HepG2 (cell line): ENCODE results near the gene USP9X. TPM values are rescaled to one million over a fixed set of nuclear protein-coding genes. Genes with fewer than 3 reads are reported as not detected.

Experiments
- ATAC-seq: fragments of 200-7000 bp; cut with Tn5 transposase; 3 replicates; pipeline ENCODE4 v1.9.1; 2020; ENCODE audit warnings: mild to moderate bottlenecking, moderate library complexity
- BruUV-seq: library from RNA; stranded (reverse); fragments of 400-500 nt; replicated peaks from 2 replicates; lab custom pipeline; 2021; lab: Mats Ljungman, UMichigan
- CTCF ChIA-PET: fragments of 300-600 bp; formaldehyde crosslinking; extraction: SDS; loops from one replicate; lab custom pipeline; 2021; ENCODE audit warnings: low total read pairs, inconsistent platforms, low intra/inter-chr PET ratio; lab: Yijun Ruan, JAX
- POLR2A ChIA-PET: fragments of 350-600 bp; sonication (Branson Sonifier 250); formaldehyde crosslinking; loops from one replicate; lab custom pipeline; 2020; ENCODE audit warnings: antibody characterized with exemption, inconsistent platforms; lab: Yijun Ruan, JAX
- DNase-seq: peaks from one replicate; pipeline ENCODE4 v3.0.0-alpha.2; 2015; ENCODE audit warnings: low spot score
- FAIRE-seq: peaks from 3 replicates; lab custom pipeline; 2011; peaks lifted over from hg19 to GRCh38; lab: Jason Lieb, UNC
- H2AFZ ChIP-seq: one replicate; pipeline ENCODE4 v1.6.1; 2011; ENCODE audit warnings: low read length, inconsistent platforms
- H3K27ac ChIP-seq: fragments of 300-600 bp; 3 replicates; pipeline ENCODE4 v1.8.0; 2011; ENCODE audit warnings: mixed run types, mild to moderate bottlenecking, mixed read lengths, low read length, inconsistent platforms; ENCODE audit not compliant: insufficient read depth; ENCODE audit errors: extremely low read length
- H3K27me3 ChIP-seq, 2 experiments: fragments of 200-600 bp in 1 of 2; 2 replicates in 1 of 2; 3 replicates in 1 of 2; pipeline versions ENCODE4 v1.6.0 to v1.8.0; 2011; ENCODE audit warnings: low read length in 2 of 2, mild to moderate bottlenecking in 2 of 2, moderate library complexity in 2 of 2, inconsistent platforms in 1 of 2; ENCODE audit not compliant: insufficient read depth in 2 of 2, control insufficient read depth in 1 of 2
- H3K36me3 ChIP-seq, 2 experiments: fragments of 200-600 bp in 1 of 2; replicated peaks in 1 of 2; 2 replicates in 1 of 2; 3 replicates in 1 of 2; pipeline versions ENCODE4 v1.5.1 to v1.8.0; 2011; ENCODE audit warnings: low read length in 2 of 2, inconsistent platforms in 1 of 2; ENCODE audit not compliant: insufficient read depth in 2 of 2, control insufficient read depth in 1 of 2
- H3K4me1 ChIP-seq: 2 replicates; pipeline ENCODE4 v1.5.1; 2012; ENCODE audit warnings: low read length, inconsistent platforms; ENCODE audit not compliant: insufficient read depth
- H3K4me2 ChIP-seq: 2 replicates; pipeline ENCODE4 v1.6.0; 2011; ENCODE audit warnings: low read depth, low read length, inconsistent platforms
- H3K4me3 ChIP-seq, 3 experiments: fragments of 200-600 bp in 1 of 3; sonication (generic), shearing (Covaris generic) in 1 of 3; replicated peaks in 1 of 3; 2 replicates each; pipeline ENCODE4 v1.5.1; 2011 to 2016; ENCODE audit warnings: low read length in 3 of 3, inconsistent platforms in 2 of 3, low read depth in 2 of 3, mild to moderate bottlenecking in 2 of 3, control low read depth in 1 of 3, mixed read lengths in 1 of 3; ENCODE audit not compliant: insufficient read depth in 1 of 3
- H3K79me2 ChIP-seq: one replicate; pipeline ENCODE4 v1.6.1; 2011; ENCODE audit warnings: low read length, inconsistent platforms; ENCODE audit not compliant: insufficient read depth
- H3K9ac ChIP-seq: 2 replicates; pipeline ENCODE4 v1.6.0; 2011; ENCODE audit warnings: mild to moderate bottlenecking, low read depth, low read length, inconsistent platforms; ENCODE audit not compliant: insufficient read depth
- H3K9me3 ChIP-seq: 2 replicates; pipeline ENCODE4 v1.5.1; 2012; ENCODE audit warnings: mild to moderate bottlenecking, low read length
- H4K20me1 ChIP-seq: 2 replicates; pipeline ENCODE4 v1.6.0; 2011; ENCODE audit warnings: inconsistent platforms, mild to moderate bottlenecking, low read length, moderate library complexity; ENCODE audit not compliant: insufficient read depth
- FOXJ3 ChIP-seq: sonication (generic); formaldehyde crosslinking; IDR thresholded peaks from 2 replicates; pipeline ENCODE4 v1.4.0; 2020; ENCODE audit warnings: missing genetic modification reagents, mild to moderate bottlenecking, borderline replicate concordance
- MYNN ChIP-seq: sonication (generic); formaldehyde crosslinking; IDR thresholded peaks from 2 replicates; pipeline ENCODE4 v1.4.0; 2020; ENCODE audit warnings: mild to moderate bottlenecking, low read depth, missing genetic modification reagents
- PBX2 ChIP-seq: IDR thresholded peaks from 2 replicates; pipeline ENCODE4 v1.6.1; 2016; ENCODE audit warnings: control low read depth
- SAFB2 ChIP-seq: sonication (generic); formaldehyde crosslinking; IDR thresholded peaks from 2 replicates; pipeline ENCODE4 v1.5.1; 2020; ENCODE audit warnings: missing genetic modification reagents, low read depth, mild to moderate bottlenecking, borderline replicate concordance
- TOE1 ChIP-seq: sonication (generic); formaldehyde crosslinking; IDR thresholded peaks from 2 replicates; pipeline ENCODE4 v1.4.0; 2020; ENCODE audit warnings: mild to moderate bottlenecking, missing genetic modification reagents
- ZGPAT ChIP-seq: IDR thresholded peaks from 2 replicates; pipeline ENCODE4 v1.6.1; 2016; ENCODE audit warnings: mild to moderate bottlenecking
- ZNF335 ChIP-seq: sonication (generic); formaldehyde crosslinking; IDR thresholded peaks from 2 replicates; pipeline ENCODE4 v1.4.0; 2020; ENCODE audit warnings: missing genetic modification reagents
- ZNF367 ChIP-seq: sonication (generic); formaldehyde crosslinking; IDR thresholded peaks from 2 replicates; pipeline ENCODE4 v1.4.0; 2020; ENCODE audit warnings: missing genetic modification reagents, borderline replicate concordance
- ZNF557 ChIP-seq: sonication (generic); formaldehyde crosslinking; IDR thresholded peaks from 2 replicates; pipeline ENCODE4 v1.4.0; 2020; ENCODE audit warnings: missing genetic modification reagents
- ZNF605 ChIP-seq: sonication (generic); formaldehyde crosslinking; IDR thresholded peaks from 2 replicates; pipeline ENCODE4 v1.8.0; 2022; ENCODE audit warnings: mild to moderate bottlenecking, missing genetic modification reagents
- ZNF644 ChIP-seq: IDR thresholded peaks from 2 replicates; pipeline ENCODE4 v1.6.1; 2016; ENCODE audit warnings: low read depth
- WGBS: methylation state at CpG from one replicate; pipeline ENCODE4 v1.1.6; 2017; ENCODE audit warnings: low lambda C conversion rate; 5-methylcytosine and 5-hydroxymethylcytosine counted together
- in situ Hi-C: cut with HindIII; loops from 2 replicates; pipeline ENCODE4 v1.10.0; 2017; ENCODE audit warnings: low pct_unique_long_range_greater_than_20kb; ENCODE audit not compliant: extremely low pct_ligation_motif_present
- intact Hi-C: fragments of 100-400 bp; cut with micrococcal nuclease; formaldehyde crosslinking; loops from one replicate; pipeline ENCODE4 v1.10.0; 2022; ENCODE audit not compliant: unreplicated experiment
- polyA plus RNA-seq, 8 experiments: library from polyadenylated mRNA; depleted of rRNA in 3 of 8; stranded (reverse) in 7 of 8; unstranded in 1 of 8; fragments of >200 nt; fragmentation: Illumina TruSeq in 4 of 8; extraction: Trizol in 4 of 8; gene quantifications; 2 replicates each; pipeline versions ENCODE4 v1.2.1 to v1.2.3, GENCODE V29; 2011 to 2016; ENCODE audit warnings: low read depth in 4 of 8, missing spikeins in 1 of 8, mixed read lengths in 1 of 8; ENCODE audit not compliant: insufficient read depth in 1 of 8
- total RNA-seq, 5 experiments: library from RNA; depleted of rRNA; stranded (reverse); fragments of >200 nt; fragmentation: Illumina TruSeq; extraction: Trizol; gene quantifications; 2 replicates each; pipeline ENCODE4 v1.2.3, GENCODE V29; 2016; ENCODE audit warnings: low read depth in 1 of 5

USP9X gene
- total and polyA plus RNA-seq, 2 of the 13 experiments (the other 11 are each of a cell fraction or from before 2014, with no cell fraction given) = 22.2 to 40.5 TPM

- H3K9me3 ChIP-seq = no peaks in the 10 kb centered on the region
- in situ Hi-C loops = no loop called here
- DNase-seq = no peak
- no peak for ATAC-seq
- no peak overlapping the region for H3K27ac ChIP-seq
- H2AFZ ChIP-seq = no peak overlapping the region
- H3K36me3 ChIP-seq = peaks cover 0 to 34% of the 10 kb centered on the region in 2 experiments; a peak in 4 of 5 replicates
- ChIA-PET POLR2A (no interaction called here), CTCF (no interaction called here)
- FAIRE-seq = no peak
- H3K4me2 ChIP-seq = no peak overlapping the region
- H3K27me3 ChIP-seq = no peaks in the 10 kb centered on the region
- 92% methylated on average over 2 of the region's 2 CpGs for WGBS
- BruUV-seq = no TSS peak
- H3K4me3 ChIP-seq = no peak overlapping the region
- H4K20me1 ChIP-seq = no peaks in the 10 kb centered on the region
- no peaks in the 10 kb centered on the region for H3K79me2 ChIP-seq
- TF ChIP-seq TOE1 (CRISPR knock-in tag) (no peak), PBX2 (CRISPR knock-in tag) (no peak), FOXJ3 (CRISPR knock-in tag) (no peak), ZNF367 (CRISPR knock-in tag) (no peak), ZNF644 (no peak), SAFB2 (CRISPR knock-in tag) (no peak), ZGPAT (CRISPR knock-in tag) (no peak), ZNF557 (CRISPR knock-in tag) (no peak), ZNF335 (no peak), ZNF605 (CRISPR knock-in tag) (no peak), MYNN (no peak)
- TF ChIP-seq, all 625 proteins: peak for 0
- intact Hi-C loops = no loop called here
- H3K9ac ChIP-seq = no peak overlapping the region
- H3K4me1 ChIP-seq = no peaks in the 10 kb centered on the region
Measured at GRCh38 chrX:41144873-41145272, 59.6 kb downstream of the USP9X start.
